Smooth muscle cell (in vitro differentiated cells): ENCODE measurements around the gene HNRNPA3. TPM values are rescaled to one million over a fixed set of nuclear protein-coding genes. Genes with fewer than 3 reads are reported as not detected.
"Not testable (repeated sequence)": the region's sequence is repeated elsewhere in the genome, so short reads cannot be mapped to it uniquely, and the experiment has no call there.

Experiments used
- DNase-seq: peaks from one replicate; lab custom pipeline; 2025; ENCODE audit not compliant: unreplicated experiment; lab: John Stamatoyannopoulos, UW
- H2AFZ ChIP-seq: fragments of 200-600 bp; sonication (generic); 2 replicates; pipeline ENCODE4 v1.6.0; 2016; ENCODE audit warnings: antibody characterized with exemption, low read depth, mild to moderate bottlenecking
- H3F3A ChIP-seq: fragments of 200-600 bp; sonication (generic); 2 replicates; pipeline ENCODE4 v1.6.0; 2017; ENCODE audit warnings: antibody characterized with exemption, low read depth
- H3K27ac ChIP-seq: fragments of 200-600 bp; sonication (generic); 2 replicates; pipeline ENCODE4 v1.5.1; 2016; ENCODE audit warnings: low read depth, mild to moderate bottlenecking
- H3K27me3 ChIP-seq: fragments of 200-600 bp; sonication (generic); 2 replicates; pipeline ENCODE4 v1.6.1; 2016; ENCODE audit warnings: low read depth, mild to moderate bottlenecking
- H3K36me3 ChIP-seq: fragments of 200-600 bp; sonication (generic); 2 replicates; pipeline ENCODE4 v1.5.1; 2016; ENCODE audit warnings: low read depth
- H3K4me1 ChIP-seq: fragments of 200-600 bp; sonication (generic); 2 replicates; pipeline ENCODE4 v1.5.1; 2016; ENCODE audit warnings: low read depth
- H3K4me2 ChIP-seq: fragments of 200-600 bp; sonication (generic); 2 replicates; pipeline ENCODE4 v1.6.0; 2016; ENCODE audit warnings: mild to moderate bottlenecking
- H3K4me3 ChIP-seq: fragments of 200-600 bp; sonication (generic); 2 replicates; pipeline ENCODE4 v1.5.1; 2016; ENCODE audit warnings: mild to moderate bottlenecking
- H3K79me2 ChIP-seq: fragments of 200-600 bp; sonication (generic); 2 replicates; pipeline ENCODE4 v1.6.0; 2016; ENCODE audit warnings: low read depth, mild to moderate bottlenecking
- H3K9ac ChIP-seq: fragments of 200-600 bp; sonication (generic); 2 replicates; pipeline ENCODE4 v1.6.0; 2016; ENCODE audit warnings: low read depth
- H3K9me3 ChIP-seq: fragments of 200-600 bp; sonication (generic); replicated peaks from 2 replicates; pipeline ENCODE4 v1.5.1; 2016; ENCODE audit warnings: low read depth
- H4K20me1 ChIP-seq: fragments of 200-600 bp; sonication (generic); 2 replicates; pipeline ENCODE4 v1.6.0; 2016; ENCODE audit warnings: low read depth
- CTCF ChIP-seq: fragments of 200-600 bp; sonication (generic); IDR thresholded peaks from 2 replicates; pipeline ENCODE4 v1.5.1; 2017; ENCODE audit warnings: borderline replicate concordance, mild to moderate bottlenecking, antibody characterized with exemption; ENCODE audit not compliant: insufficient read depth, poor library complexity, severe bottlenecking
- WGBS: methylation state at CpG from one replicate; pipeline ENCODE4 v1.1.7; 2016; ENCODE audit warnings: low lambda C conversion rate; 5-methylcytosine and 5-hydroxymethylcytosine counted together
- polyA plus RNA-seq: library from polyadenylated mRNA; unstranded; fragments of >200 nt; fragmentation: Nextera tagmentation; extraction: Ambion mirVana; gene quantifications from 2 replicates; pipeline ENCODE4 v1.2.1, GENCODE V29; 2016
- total RNA-seq: library from RNA; depleted of rRNA; stranded (reverse); fragments of >200 nt; gene quantifications from 2 replicates; pipeline ENCODE4 v1.2.3, GENCODE V29; 2014

HNRNPA3 gene
- total and polyA plus RNA-seq, 2 experiments from 2014 or later: 40.3 to 55.8 TPM

GRCh38 chr2:177265824-177266817 is 53.5 kb downstream of the HNRNPA3 start:
- H3K9me3 ChIP-seq: no peaks in the 10 kb centered on the region
- H3K4me3 ChIP-seq: peak overlapping the region; percentile 91
- H3K27me3 ChIP-seq: no peaks in the 10 kb centered on the region
- H4K20me1 ChIP-seq: peaks cover 21% of the 10 kb centered on the region
- peak overlapping the region; percentile 99 for H3K27ac ChIP-seq
- no peak for DNase-seq
- peak overlapping the region; percentile 99 for H3K9ac ChIP-seq
- H3K4me1 ChIP-seq: peaks cover 29% of the 10 kb centered on the region
- peaks cover 22% of the 10 kb centered on the region for H3K79me2 ChIP-seq
- peak overlapping the region; percentile 43 for H2AFZ ChIP-seq
- TF ChIP-seq CTCF: no peak
- 45% methylated on average over 4 of the region's 4 CpGs for WGBS
- H3K36me3 ChIP-seq: no peaks in the 10 kb centered on the region
- H3F3A ChIP-seq: peaks cover 13% of the 10 kb centered on the region
- peak overlapping the region; percentile 95 for H3K4me2 ChIP-seq

DNA sequence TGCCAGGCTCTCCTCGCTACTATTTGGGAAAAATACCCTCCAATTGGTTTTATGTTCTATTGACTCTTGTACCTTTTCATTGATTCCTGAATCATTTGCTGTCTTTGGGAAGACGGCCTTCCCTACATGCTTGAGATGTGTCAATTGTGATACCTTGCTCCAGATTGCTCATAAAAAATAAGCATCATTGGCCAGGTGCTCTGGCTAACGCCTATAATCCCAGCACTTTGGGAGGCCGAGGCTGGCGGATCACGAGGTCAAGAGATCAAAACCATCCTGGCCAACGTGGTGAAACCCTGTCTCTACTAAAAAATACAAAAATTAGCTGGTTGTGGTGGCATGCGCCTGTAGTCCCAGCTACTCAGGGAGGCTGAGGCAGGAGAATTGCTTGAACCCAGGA is 54.4 kb downstream of the HNRNPA3 start:
- Histone ChIP-seq H3K4me1 (peaks cover 20% of the 10 kb centered on the region), H3F3A (peaks cover 13% of the 10 kb centered on the region), H4K20me1 (peaks cover 12% of the 10 kb centered on the region), H3K79me2 (peaks cover 14% of the 10 kb centered on the region)
- not testable (repeated sequence) for H3K9ac ChIP-seq, H3K27me3 ChIP-seq, H3K9me3 ChIP-seq, H3K27ac ChIP-seq, H3K4me3 ChIP-seq, DNase-seq, H3K4me2 ChIP-seq, H3K36me3 ChIP-seq, H2AFZ ChIP-seq
- WGBS: 95% methylated on average over 8 of the region's 8 CpGs

DNA sequence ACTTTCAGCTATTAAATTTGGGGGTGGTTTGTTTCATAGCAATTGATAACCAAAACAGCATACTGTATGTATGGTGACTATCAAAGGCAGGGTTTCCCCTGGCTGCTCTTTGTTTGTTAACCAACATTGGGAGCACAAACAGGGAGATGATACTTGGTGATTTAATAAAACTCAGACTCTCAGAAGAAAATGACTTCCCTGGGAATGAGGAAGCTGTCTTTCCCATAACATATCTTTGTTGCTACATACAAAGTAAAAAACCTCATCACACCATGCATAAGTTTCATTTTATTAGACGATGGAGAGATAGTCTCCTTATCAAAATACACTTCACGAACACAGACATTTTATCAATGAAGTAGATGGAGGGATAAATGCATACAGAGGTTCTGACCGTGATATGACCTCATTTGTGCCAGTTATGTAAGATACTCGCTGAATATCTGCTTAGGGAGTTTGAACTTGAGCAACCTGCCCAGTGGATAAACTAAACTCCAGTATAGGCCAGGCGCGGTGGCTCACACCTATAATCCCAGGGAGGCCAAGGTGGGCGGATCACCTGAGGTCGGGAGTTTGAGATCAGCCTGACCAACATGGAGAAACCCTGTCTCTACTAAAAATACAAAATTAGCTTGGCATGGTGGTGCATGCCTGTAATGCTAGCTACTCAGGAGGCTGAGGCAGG is 55.7 kb downstream of the HNRNPA3 start:
- WGBS: 94% methylated on average over 8 of the region's 8 CpGs
- H3K36me3 ChIP-seq: no peaks in the 10 kb centered on the region

More for the DNA sequence above, 55.7 kb downstream of the HNRNPA3 start:
- H3K9ac ChIP-seq: no peak overlapping the region
- no peak for DNase-seq
- H3K4me1 ChIP-seq: peaks cover 13% of the 10 kb centered on the region
- H4K20me1 ChIP-seq: no peaks in the 10 kb centered on the region
- no peak overlapping the region for H3K4me2 ChIP-seq
- no peak overlapping the region for H3K27ac ChIP-seq
- H3K9me3 ChIP-seq: no peaks in the 10 kb centered on the region
- no peak overlapping the region for H2AFZ ChIP-seq
- no peak overlapping the region for H3K4me3 ChIP-seq
- TF ChIP-seq CTCF: no peak
- H3K27me3 ChIP-seq: no peaks in the 10 kb centered on the region
- no peaks in the 10 kb centered on the region for H3K79me2 ChIP-seq
- peaks cover 13% of the 10 kb centered on the region for H3F3A ChIP-seq
